ENCODE results near the gene NOC3L. TPM values are rescaled to one million over a fixed set of nuclear protein-coding genes. Genes with fewer than 3 reads are reported as not detected.

The NOC3L gene, protein sequence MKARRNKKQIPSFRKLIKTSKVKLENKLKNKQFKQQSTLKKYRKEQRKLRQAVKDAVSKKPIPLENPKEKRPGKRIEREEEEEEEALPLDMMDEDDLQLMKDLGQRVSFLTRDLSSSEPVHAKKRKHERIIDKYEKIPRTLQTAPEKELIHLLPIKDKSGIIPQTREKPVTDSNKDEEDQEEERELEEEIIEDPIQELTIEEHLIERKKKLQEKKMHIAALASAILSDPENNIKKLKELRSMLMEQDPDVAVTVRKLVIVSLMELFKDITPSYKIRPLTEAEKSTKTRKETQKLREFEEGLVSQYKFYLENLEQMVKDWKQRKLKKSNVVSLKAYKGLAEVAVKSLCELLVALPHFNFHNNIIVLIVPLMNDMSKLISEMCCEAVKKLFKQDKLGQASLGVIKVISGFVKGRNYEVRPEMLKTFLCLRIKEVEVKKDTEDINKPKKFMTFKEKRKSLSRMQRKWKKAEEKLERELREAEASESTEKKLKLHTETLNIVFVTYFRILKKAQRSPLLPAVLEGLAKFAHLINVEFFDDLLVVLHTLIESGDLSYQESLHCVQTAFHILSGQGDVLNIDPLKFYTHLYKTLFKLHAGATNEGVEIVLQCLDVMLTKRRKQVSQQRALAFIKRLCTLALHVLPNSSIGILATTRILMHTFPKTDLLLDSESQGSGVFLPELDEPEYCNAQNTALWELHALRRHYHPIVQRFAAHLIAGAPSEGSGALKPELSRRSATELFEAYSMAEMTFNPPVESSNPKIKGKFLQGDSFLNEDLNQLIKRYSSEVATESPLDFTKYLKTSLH
- total RNA-seq (19.8 and 20.5 TPM in 2 replicates), polyA plus RNA-seq (3.4 and 4.3 TPM in 2 replicates), polyA minus RNA-seq (7.5 and 8.1 TPM in 2 replicates), Bru-seq, nascent RNA (percentile 78 among the genes with signal in this experiment), BruChase-seq, experiment 1, labeled RNA remaining after a 6-hour chase (percentile 72 among the genes with signal in this experiment), BruChase-seq, experiment 2, labeled RNA remaining after a 2-hour chase (percentile 77 among the genes with signal in this experiment)
- 4.7 and 5.0 TPM in 2 replicates for polyA plus RNA-seq (2011; cell fraction: cytosol; rRNA removed)
- 14.8 and 22.7 TPM in 2 replicates for polyA plus RNA-seq (2011; cell fraction: nucleus; rRNA removed)
- polyA plus RNA-seq (2012): 15.5 and 24.1 TPM in 2 replicates
- 13.7 TPM for polyA minus RNA-seq (2011; cell fraction: cytosol; rRNA and poly(A)+ RNA removed)
- polyA minus RNA-seq (2011; cell fraction: nucleus; rRNA and poly(A)+ RNA removed): 10.4 and 15.7 TPM in 2 replicates
- long read RNA-seq, transcript NOC3L-201 (21 exons, 3,455 nt): major isoform, 30 of 41 reads
- long read RNA-seq, partial matches to known transcripts: 0 of 41 reads
- long read RNA-seq, other reads (novel, unspliced or antisense): 11 of 41 reads

DNA sequence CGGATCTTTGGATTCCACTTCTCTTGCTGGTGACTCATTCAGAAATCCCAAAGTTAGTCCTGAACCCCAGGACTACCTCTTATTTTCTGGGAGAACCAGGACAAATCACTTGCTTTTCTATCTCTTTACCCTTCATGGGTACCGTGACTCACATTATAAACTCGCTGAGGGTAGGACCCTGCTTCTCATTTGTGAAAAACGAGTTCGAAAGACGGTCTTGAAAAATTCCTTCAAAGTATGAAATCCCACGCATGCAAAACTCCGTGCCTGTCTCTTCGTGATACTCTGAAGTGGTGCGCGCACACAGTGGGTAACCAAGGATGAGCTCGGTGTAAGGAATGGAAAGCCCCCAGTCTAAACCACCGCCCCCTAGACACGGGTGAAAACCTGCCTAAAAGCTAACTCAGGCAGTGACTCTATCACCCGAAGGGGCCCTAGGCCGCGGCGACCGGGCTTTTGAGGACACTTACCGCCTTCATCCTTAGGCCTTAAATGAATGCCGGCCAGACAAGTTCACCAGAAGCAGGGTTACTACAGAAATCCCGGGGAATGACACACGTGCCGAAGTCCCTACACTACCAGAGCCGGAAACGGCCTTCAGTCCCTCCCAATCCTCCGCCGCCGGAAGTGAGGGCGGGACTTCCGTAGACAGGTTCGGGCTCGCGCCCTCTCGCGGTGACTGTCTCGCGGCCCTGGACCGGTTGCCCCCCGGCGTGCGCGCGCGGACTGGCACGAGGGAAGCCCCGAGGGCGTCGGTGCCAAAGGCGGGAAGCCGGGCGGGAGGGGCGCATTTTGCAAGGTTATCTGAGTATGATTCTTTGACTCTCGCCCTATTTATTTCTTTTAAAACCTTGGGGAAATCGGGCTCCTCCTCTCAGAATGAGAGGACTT lies at the start of gene NOC3L:
TSS of gene NOC3L (minus strand) at position 580 of the 891 bp plus-strand sequence. CDS start at position 479, 101 bp downstream.
- H3K4me2 ChIP-seq (ENCODE audit: insufficient read depth, low read length): peak within 1 kb of the TSS; percentile 94
- H3K27me3 ChIP-seq (ENCODE audit: control insufficient read depth in 2 of 2, insufficient read depth in 2 of 2, low read length in 2 of 2): peaks cover 3 to 7% of the 10 kb centered on the region in 2 experiments
- dilution Hi-C loops (cut with MboI; ENCODE audit: extremely low pct_ligation_motif_present, low sequenced_read_pairs) (no loop called here), intact Hi-C loops (cut with micrococcal nuclease) (loop anchor here (1.0 to 5.0 kb wide), 4 partner anchors 40 to 542 kb away; partner anchors contain the start of genes HELLS and TBC1D12)
- peak; percentile 92 for DNase-seq (ENCODE audit: low read depth, low spot score)
- no peaks in the 10 kb centered on the region for H3K36me3 ChIP-seq (ENCODE audit: control insufficient read depth in 2 of 2, extremely low read depth in 1 of 2, insufficient read depth in 2 of 2, low read length in 2 of 2)
- no peaks in the 10 kb centered on the region for H3K9me1 ChIP-seq (replicated peaks; ENCODE audit: control insufficient read depth, extremely low read depth, insufficient read depth, low read length)
- H3K9me3 ChIP-seq (replicated peaks; ENCODE audit: control insufficient read depth, insufficient read depth, low read length): no peaks in the 10 kb centered on the region
- TF ChIP-seq, protein P1, sequence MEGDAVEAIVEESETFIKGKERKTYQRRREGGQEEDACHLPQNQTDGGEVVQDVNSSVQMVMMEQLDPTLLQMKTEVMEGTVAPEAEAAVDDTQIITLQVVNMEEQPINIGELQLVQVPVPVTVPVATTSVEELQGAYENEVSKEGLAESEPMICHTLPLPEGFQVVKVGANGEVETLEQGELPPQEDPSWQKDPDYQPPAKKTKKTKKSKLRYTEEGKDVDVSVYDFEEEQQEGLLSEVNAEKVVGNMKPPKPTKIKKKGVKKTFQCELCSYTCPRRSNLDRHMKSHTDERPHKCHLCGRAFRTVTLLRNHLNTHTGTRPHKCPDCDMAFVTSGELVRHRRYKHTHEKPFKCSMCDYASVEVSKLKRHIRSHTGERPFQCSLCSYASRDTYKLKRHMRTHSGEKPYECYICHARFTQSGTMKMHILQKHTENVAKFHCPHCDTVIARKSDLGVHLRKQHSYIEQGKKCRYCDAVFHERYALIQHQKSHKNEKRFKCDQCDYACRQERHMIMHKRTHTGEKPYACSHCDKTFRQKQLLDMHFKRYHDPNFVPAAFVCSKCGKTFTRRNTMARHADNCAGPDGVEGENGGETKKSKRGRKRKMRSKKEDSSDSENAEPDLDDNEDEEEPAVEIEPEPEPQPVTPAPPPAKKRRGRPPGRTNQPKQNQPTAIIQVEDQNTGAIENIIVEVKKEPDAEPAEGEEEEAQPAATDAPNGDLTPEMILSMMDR (IDR thresholded peaks at IDR 0.05; ENCODE audit: extremely low read depth in 1 of 2, insufficient read depth in 1 of 2, low read depth in 1 of 2, low read length in 2 of 2): peak; percentile 75
- TF ChIP-seq, protein P2, sequence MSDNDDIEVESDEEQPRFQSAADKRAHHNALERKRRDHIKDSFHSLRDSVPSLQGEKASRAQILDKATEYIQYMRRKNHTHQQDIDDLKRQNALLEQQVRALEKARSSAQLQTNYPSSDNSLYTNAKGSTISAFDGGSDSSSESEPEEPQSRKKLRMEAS (IDR thresholded peaks at IDR 0.05; ENCODE audit: insufficient read depth, insufficient read length): peak; percentile 90
- TF ChIP-seq FOS (IDR thresholded peaks at IDR 0.05; ENCODE audit: borderline replicate concordance, insufficient read depth, low read length) (no peak), POLR2AphosphoS5 (IDR thresholded peaks at IDR 0.05; ENCODE audit: insufficient read depth, low read depth, low read length) (peak; percentile 92), MYC (IDR thresholded peaks at IDR 0.05; ENCODE audit: low read depth, low read length) (peak; percentile 85), EZH2 (IDR thresholded peaks at IDR 0.05; ENCODE audit: borderline replicate concordance, low read depth, low read length, severe bottlenecking) (no peak), GATA2 (IDR thresholded peaks at IDR 0.05; ENCODE audit: insufficient read depth, insufficient read length, low read depth, low read length) (no peak), POLR2A (IDR thresholded peaks at IDR 0.05; ENCODE audit: low read depth, low read length) (peak; percentile 90), JUN (IDR thresholded peaks at IDR 0.05; ENCODE audit: borderline replicate concordance, insufficient read depth, insufficient read length, low read depth) (no peak)
- peaks cover 14% of the 10 kb centered on the region for H3K4me1 ChIP-seq (ENCODE audit: control insufficient read depth, extremely low read depth, insufficient read depth, low read length)
- no peaks in the 10 kb centered on the region for H4K20me1 ChIP-seq (replicated peaks; ENCODE audit: control insufficient read depth, extremely low read depth, insufficient read depth, low read length)
- FAIRE-seq: peak; percentile 95
- TSS peak; percentile 81 for BruUV-seq (replicated peaks)
- peak within 1 kb of the TSS; percentile 81 for H2AFZ ChIP-seq (ENCODE audit: low read depth, low read length)
- H3K9ac ChIP-seq (replicated peaks; ENCODE audit: extremely low read depth, insufficient read depth, low read length): peak within 1 kb of the TSS; percentile 83
- CTCF ChIA-PET: interaction anchor here (1.0 to 3.5 kb wide), 8 partner anchors 9 to 541 kb away, joined by 3 to 44 read pairs (median 4); partner anchors contain the start of gene TBC1D12
- peak within 1 kb of the TSS; percentile 46 to 87 (median 74) for H3K4me3 ChIP-seq (replicated peaks in 1 of 3; ENCODE audit: insufficient read depth in 1 of 3, low read depth in 1 of 3, low read length in 3 of 3)
- POLR2A ChIA-PET: no interaction called here
- H3K27ac ChIP-seq (ENCODE audit: insufficient read depth, low read depth, low read length): peak within 1 kb of the TSS; percentile 37
- peaks cover 31% of the 10 kb centered on the region for H3K79me2 ChIP-seq (ENCODE audit: control insufficient read depth, insufficient read depth, low read length)

Data from endothelial cell of umbilical vein (primary cell).